ENCODE data around the gene SNRPF.

- TF ChIP-seq CTCF (IDR thresholded peaks at IDR 0.05; ENCODE audit: poor library complexity), result no peak
- TF ChIP-seq EZH2phosphoT487 (IDR thresholded peaks at IDR 0.05; ENCODE audit: low read depth, severe bottlenecking, unreplicated experiment), result no peak
- no peak for TF ChIP-seq EZH2 (IDR thresholded peaks at IDR 0.05; ENCODE audit: borderline replicate concordance)
These were observed 12.1 kb downstream of the SNRPF start for GRCh38 chr12:95870897-95871296.
